ENCODE measurements around the gene PHF21A. TPM values are rescaled to one million over a fixed set of nuclear protein-coding genes. Genes with fewer than 3 reads are reported as not detected.
A peak's percentile ranks its signal among the peaks of the same experiment; 100 is the strongest.

Gene PHF21A
- total and polyA plus RNA-seq, 2 experiments from 2014 or later: 24.6 to 30.4 TPM

- H3K4me2 ChIP-seq: no peak overlapping the region
- H3K9me2 ChIP-seq (replicated peaks; ENCODE audit: insufficient read depth): no peaks in the 10 kb centered on the region
- H3K27me3 ChIP-seq: no peaks in the 10 kb centered on the region
- H3K27ac ChIP-seq: no peak overlapping the region
- H3K36me3 ChIP-seq (replicated peaks; ENCODE audit: insufficient read depth, low read depth): no peaks in the 10 kb centered on the region
- H3K4me1 ChIP-seq (ENCODE audit: insufficient read depth): peaks cover 3% of the 10 kb centered on the region
- H3K79me2 ChIP-seq: peaks cover 100% of the 10 kb centered on the region
- WGBS (ENCODE audit: low lambda C conversion rate, missing lambda C conversion rate): 86% methylated on average over 2 of the region's 2 CpGs
- no peak overlapping the region for H2AFZ ChIP-seq
- no peaks in the 10 kb centered on the region for H3K9me3 ChIP-seq (ENCODE audit: low read depth)
- TF ChIP-seq EZH2 (IDR thresholded peaks at IDR 0.05; ENCODE audit: borderline replicate concordance) (no peak), EZH2phosphoT487 (IDR thresholded peaks at IDR 0.05; ENCODE audit: low read depth, severe bottlenecking, unreplicated experiment) (no peak), CTCF (IDR thresholded peaks at IDR 0.05; ENCODE audit: poor library complexity) (no peak)
- no peak for DNase-seq (ENCODE audit: low spot score)
- H3K4me3 ChIP-seq: no peak overlapping the region
- peaks cover 70% of the 10 kb centered on the region for H4K20me1 ChIP-seq (ENCODE audit: insufficient read depth, poor library complexity, severe bottlenecking)
These were observed 13.5 kb downstream of the PHF21A start for GRCh38 chr11:46107780-46108179.

- H3K27ac ChIP-seq: no peak overlapping the region
- H3K27me3 ChIP-seq: no peaks in the 10 kb centered on the region
- H3K9me3 ChIP-seq (ENCODE audit: low read depth): no peaks in the 10 kb centered on the region
- no peak overlapping the region for H2AFZ ChIP-seq
- H3K9me2 ChIP-seq (replicated peaks; ENCODE audit: insufficient read depth): no peaks in the 10 kb centered on the region
- WGBS (ENCODE audit: low lambda C conversion rate, missing lambda C conversion rate): 82% methylated on average over 4 of the region's 4 CpGs
- H3K4me3 ChIP-seq: no peak overlapping the region
- peaks cover 100% of the 10 kb centered on the region for H3K79me2 ChIP-seq
- no peak overlapping the region for H3K4me2 ChIP-seq
- H4K20me1 ChIP-seq (ENCODE audit: insufficient read depth, poor library complexity, severe bottlenecking): peaks cover 70% of the 10 kb centered on the region
- no peaks in the 10 kb centered on the region for H3K36me3 ChIP-seq (replicated peaks; ENCODE audit: insufficient read depth, low read depth)
- no peak for DNase-seq (ENCODE audit: low spot score)
- TF ChIP-seq CTCF (IDR thresholded peaks at IDR 0.05; ENCODE audit: poor library complexity) (no peak), EZH2 (IDR thresholded peaks at IDR 0.05; ENCODE audit: borderline replicate concordance) (no peak), EZH2phosphoT487 (IDR thresholded peaks at IDR 0.05; ENCODE audit: low read depth, severe bottlenecking, unreplicated experiment) (no peak)
- H3K4me1 ChIP-seq (ENCODE audit: insufficient read depth): no peaks in the 10 kb centered on the region
These were observed 13.9 kb downstream of the PHF21A start for GRCh38 chr11:46107408-46107718.

- H4K20me1 ChIP-seq (ENCODE audit: insufficient read depth, poor library complexity, severe bottlenecking): peaks cover 69% of the 10 kb centered on the region
- no peak for TF ChIP-seq EZH2phosphoT487 (IDR thresholded peaks at IDR 0.05; ENCODE audit: low read depth, severe bottlenecking, unreplicated experiment)
- TF ChIP-seq EZH2 (IDR thresholded peaks at IDR 0.05; ENCODE audit: borderline replicate concordance): no peak
- TF ChIP-seq CTCF (IDR thresholded peaks at IDR 0.05; ENCODE audit: poor library complexity): no peak
- 54% methylated on average over 5 of the region's 5 CpGs for WGBS (ENCODE audit: low lambda C conversion rate, missing lambda C conversion rate)
- H3K9me3 ChIP-seq (ENCODE audit: low read depth): no peaks in the 10 kb centered on the region
- H3K4me1 ChIP-seq (ENCODE audit: insufficient read depth): no peaks in the 10 kb centered on the region
- no peaks in the 10 kb centered on the region for H3K27me3 ChIP-seq
- H3K4me3 ChIP-seq: no peak overlapping the region
- H3K27ac ChIP-seq: no peak overlapping the region
- no peak overlapping the region for H2AFZ ChIP-seq
- H3K4me2 ChIP-seq: peak overlapping the region; percentile 43
- no peaks in the 10 kb centered on the region for H3K9me2 ChIP-seq (replicated peaks; ENCODE audit: insufficient read depth)
- H3K79me2 ChIP-seq: peaks cover 100% of the 10 kb centered on the region
- no peak for DNase-seq (ENCODE audit: low spot score)
- H3K36me3 ChIP-seq (replicated peaks; ENCODE audit: insufficient read depth, low read depth): no peaks in the 10 kb centered on the region
These were observed 14.5 kb downstream of the PHF21A start for GRCh38 chr11:46106530-46107407.
